Measurements from ENCODE around the gene PGPEP1. TPM values are rescaled to one million over a fixed set of nuclear protein-coding genes. Genes with fewer than 3 reads are reported as not detected.

PGPEP1 gene
- polyA plus RNA-seq, 1 of the 3 experiments (the other 2 are of a cell fraction), result 13.8 TPM

DNA sequence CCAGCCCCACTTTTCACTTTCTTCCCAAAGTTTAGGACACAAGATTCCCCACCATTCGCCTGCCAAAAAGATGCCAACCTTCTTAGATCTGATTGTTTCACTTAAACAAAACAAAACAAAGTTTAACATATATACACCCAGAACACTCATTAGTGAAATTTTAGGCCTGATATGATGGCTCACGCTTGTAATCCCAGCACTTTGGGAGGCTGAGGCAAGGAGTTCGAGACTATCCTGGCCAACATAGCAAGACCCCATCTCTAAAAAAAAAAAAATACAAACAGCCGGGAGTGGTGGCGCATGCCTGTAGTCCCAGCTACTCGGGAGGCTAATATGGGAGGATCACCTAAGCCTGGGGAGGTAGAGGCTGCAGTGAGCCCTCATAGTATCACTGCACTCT lies 4.9 kb downstream of the PGPEP1 start:
- H3K79me2 ChIP-seq (ENCODE audit: insufficient read depth), result no peaks in the 10 kb centered on the region
- H3K9me3 ChIP-seq, result no peaks in the 10 kb centered on the region
- ChIA-PET CTCF (interaction anchor here (4.3 to 9.3 kb wide), 2 partner anchors 43 to 69 kb away, joined by 17 to 217 read pairs; partner anchors contain the start of gene SSBP4), POLR2A (no interaction called here)
- H3K9ac ChIP-seq, result no peak overlapping the region
- no peak overlapping the region for H3K4me3 ChIP-seq (ENCODE audit: low read depth in 2 of 2, low read length in 1 of 2)
- no peak overlapping the region for H3K4me2 ChIP-seq
- no peaks in the 10 kb centered on the region for H4K20me1 ChIP-seq (ENCODE audit: insufficient read depth)
- 94% methylated on average over 6 of the region's 6 CpGs for WGBS (ENCODE audit: low lambda C conversion rate)
- peaks cover 3% of the 10 kb centered on the region for H3F3A ChIP-seq (replicated peaks; ENCODE audit: insufficient read depth)
- H2AFZ ChIP-seq (ENCODE audit: low read depth), result no peak overlapping the region
- H3K36me3 ChIP-seq (replicated peaks in 1 of 2; ENCODE audit: control insufficient read depth in 1 of 2, insufficient read depth in 2 of 2, low read length in 1 of 2), result no peaks in the 10 kb centered on the region
- no peak for TF ChIP-seq GATA2 (CRISPR knock-in tag; IDR thresholded peaks at IDR 0.05)
- TF ChIP-seq, protein P1, sequence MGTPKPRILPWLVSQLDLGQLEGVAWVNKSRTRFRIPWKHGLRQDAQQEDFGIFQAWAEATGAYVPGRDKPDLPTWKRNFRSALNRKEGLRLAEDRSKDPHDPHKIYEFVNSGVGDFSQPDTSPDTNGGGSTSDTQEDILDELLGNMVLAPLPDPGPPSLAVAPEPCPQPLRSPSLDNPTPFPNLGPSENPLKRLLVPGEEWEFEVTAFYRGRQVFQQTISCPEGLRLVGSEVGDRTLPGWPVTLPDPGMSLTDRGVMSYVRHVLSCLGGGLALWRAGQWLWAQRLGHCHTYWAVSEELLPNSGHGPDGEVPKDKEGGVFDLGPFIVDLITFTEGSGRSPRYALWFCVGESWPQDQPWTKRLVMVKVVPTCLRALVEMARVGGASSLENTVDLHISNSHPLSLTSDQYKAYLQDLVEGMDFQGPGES (IDR thresholded peaks at IDR 0.05; ENCODE audit: low read depth, low read length), result no peak
- no peak for TF ChIP-seq POLR2AphosphoS5 (IDR thresholded peaks at IDR 0.05; ENCODE audit: low read depth, low read length)
- TF ChIP-seq ELF1 (IDR thresholded peaks at IDR 0.05), result no peak
- no peak for TF ChIP-seq MXI1 (IDR thresholded peaks at IDR 0.05; ENCODE audit: low read depth, low read length)
- no peak for DNase-seq
- H3K27ac ChIP-seq (ENCODE audit: low read depth in 2 of 2, low read length in 1 of 2), result no peak overlapping the region
- peaks cover 0 to 3% of the 10 kb centered on the region in 2 experiments; a peak in 1 of 4 replicates for H3K4me1 ChIP-seq (ENCODE audit: control insufficient read depth in 1 of 2, insufficient read depth in 2 of 2, low read depth in 1 of 2, low read length in 1 of 2)
- H3K9me2 ChIP-seq, result no peaks in the 10 kb centered on the region
- H3K27me3 ChIP-seq (ENCODE audit: insufficient read depth), result no peaks in the 10 kb centered on the region

DNA sequence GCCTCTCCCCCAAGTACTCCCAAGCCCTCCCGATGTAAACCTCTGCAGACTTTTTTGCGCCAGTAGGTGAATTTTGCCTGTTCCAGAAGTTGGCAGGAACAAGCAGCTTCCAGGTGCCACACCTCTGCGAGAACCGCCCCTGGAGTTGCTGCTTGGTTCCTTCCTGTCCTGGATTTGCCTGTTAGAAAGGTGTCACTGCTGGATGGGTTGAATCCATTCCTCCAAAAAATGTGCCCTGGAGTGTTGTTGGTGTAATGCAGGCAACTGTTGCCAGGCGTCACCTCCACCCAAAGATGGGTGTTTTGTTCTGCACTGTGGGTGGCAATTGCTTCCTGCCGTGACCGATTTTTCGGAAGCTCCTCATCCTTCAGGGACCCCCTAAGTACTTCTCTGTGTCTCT lies 5.7 kb downstream of the PGPEP1 start:
- Histone ChIP-seq H3K9me3 (no peaks in the 10 kb centered on the region), H3K27ac (ENCODE audit: low read depth in 2 of 2, low read length in 1 of 2) (no peak overlapping the region), H3K4me2 (no peak overlapping the region), H3K9ac (no peak overlapping the region), H3K4me1 (ENCODE audit: control insufficient read depth in 1 of 2, insufficient read depth in 2 of 2, low read depth in 1 of 2, low read length in 1 of 2) (peaks cover 0 to 3% of the 10 kb centered on the region in 2 experiments; a peak in 1 of 4 replicates), H3K36me3 (replicated peaks in 1 of 2; ENCODE audit: control insufficient read depth in 1 of 2, insufficient read depth in 2 of 2, low read length in 1 of 2) (no peaks in the 10 kb centered on the region), H3K27me3 (ENCODE audit: insufficient read depth) (no peaks in the 10 kb centered on the region), H3F3A (replicated peaks; ENCODE audit: insufficient read depth) (peaks cover 5% of the 10 kb centered on the region), H3K4me3 (ENCODE audit: low read depth in 2 of 2, low read length in 1 of 2) (no peak overlapping the region), H3K9me2 (no peaks in the 10 kb centered on the region), H2AFZ (ENCODE audit: low read depth) (no peak overlapping the region), H4K20me1 (ENCODE audit: insufficient read depth) (no peaks in the 10 kb centered on the region), H3K79me2 (ENCODE audit: insufficient read depth) (no peaks in the 10 kb centered on the region)
- DNase-seq, result no peak
- POLR2A ChIA-PET, result no interaction called here
- TF ChIP-seq MXI1 (IDR thresholded peaks at IDR 0.05; ENCODE audit: low read depth, low read length) (no peak), SMC3 (IDR thresholded peaks at IDR 0.05; ENCODE audit: low read depth, low read length) (no peak), NRF1 (IDR thresholded peaks at IDR 0.05; ENCODE audit: low read depth, low read length) (no peak), ELF1 (IDR thresholded peaks at IDR 0.05) (no peak), EP300 (IDR thresholded peaks at IDR 0.05; ENCODE audit: borderline replicate concordance in 1 of 2, low read depth in 1 of 2, low read length in 1 of 2) (no peak), TCF12 (IDR thresholded peaks at IDR 0.05) (no peak), JUND (IDR thresholded peaks at IDR 0.05) (no peak), RFX5 (IDR thresholded peaks at IDR 0.05; ENCODE audit: low read length) (no peak), FOSL2 (IDR thresholded peaks at IDR 0.05; ENCODE audit: borderline replicate concordance, low read depth) (no peak)
- TF ChIP-seq, protein P2, sequence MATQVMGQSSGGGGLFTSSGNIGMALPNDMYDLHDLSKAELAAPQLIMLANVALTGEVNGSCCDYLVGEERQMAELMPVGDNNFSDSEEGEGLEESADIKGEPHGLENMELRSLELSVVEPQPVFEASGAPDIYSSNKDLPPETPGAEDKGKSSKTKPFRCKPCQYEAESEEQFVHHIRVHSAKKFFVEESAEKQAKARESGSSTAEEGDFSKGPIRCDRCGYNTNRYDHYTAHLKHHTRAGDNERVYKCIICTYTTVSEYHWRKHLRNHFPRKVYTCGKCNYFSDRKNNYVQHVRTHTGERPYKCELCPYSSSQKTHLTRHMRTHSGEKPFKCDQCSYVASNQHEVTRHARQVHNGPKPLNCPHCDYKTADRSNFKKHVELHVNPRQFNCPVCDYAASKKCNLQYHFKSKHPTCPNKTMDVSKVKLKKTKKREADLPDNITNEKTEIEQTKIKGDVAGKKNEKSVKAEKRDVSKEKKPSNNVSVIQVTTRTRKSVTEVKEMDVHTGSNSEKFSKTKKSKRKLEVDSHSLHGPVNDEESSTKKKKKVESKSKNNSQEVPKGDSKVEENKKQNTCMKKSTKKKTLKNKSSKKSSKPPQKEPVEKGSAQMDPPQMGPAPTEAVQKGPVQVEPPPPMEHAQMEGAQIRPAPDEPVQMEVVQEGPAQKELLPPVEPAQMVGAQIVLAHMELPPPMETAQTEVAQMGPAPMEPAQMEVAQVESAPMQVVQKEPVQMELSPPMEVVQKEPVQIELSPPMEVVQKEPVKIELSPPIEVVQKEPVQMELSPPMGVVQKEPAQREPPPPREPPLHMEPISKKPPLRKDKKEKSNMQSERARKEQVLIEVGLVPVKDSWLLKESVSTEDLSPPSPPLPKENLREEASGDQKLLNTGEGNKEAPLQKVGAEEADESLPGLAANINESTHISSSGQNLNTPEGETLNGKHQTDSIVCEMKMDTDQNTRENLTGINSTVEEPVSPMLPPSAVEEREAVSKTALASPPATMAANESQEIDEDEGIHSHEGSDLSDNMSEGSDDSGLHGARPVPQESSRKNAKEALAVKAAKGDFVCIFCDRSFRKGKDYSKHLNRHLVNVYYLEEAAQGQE (IDR thresholded peaks at IDR 0.05; ENCODE audit: low read depth, low read length), result no peak
- TF ChIP-seq, protein P3, sequence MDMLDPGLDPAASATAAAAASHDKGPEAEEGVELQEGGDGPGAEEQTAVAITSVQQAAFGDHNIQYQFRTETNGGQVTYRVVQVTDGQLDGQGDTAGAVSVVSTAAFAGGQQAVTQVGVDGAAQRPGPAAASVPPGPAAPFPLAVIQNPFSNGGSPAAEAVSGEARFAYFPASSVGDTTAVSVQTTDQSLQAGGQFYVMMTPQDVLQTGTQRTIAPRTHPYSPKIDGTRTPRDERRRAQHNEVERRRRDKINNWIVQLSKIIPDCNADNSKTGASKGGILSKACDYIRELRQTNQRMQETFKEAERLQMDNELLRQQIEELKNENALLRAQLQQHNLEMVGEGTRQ (IDR thresholded peaks at IDR 0.05; ENCODE audit: borderline replicate concordance, low read depth, low read length), result no peak
- 91% methylated on average over 8 of the region's 8 CpGs for WGBS (ENCODE audit: low lambda C conversion rate)
- CTCF ChIA-PET, result interaction anchor here (0.7 to 9.3 kb wide), 3 partner anchors 42 to 69 kb away, joined by 3 to 217 read pairs (median 83); partner anchors contain the start of genes GDF15 and SSBP4

All from SK-N-SH (cell line).